Testis (tissue), 3 donors: ENCODE results near the gene CYP4V2. TPM values are rescaled to one million over a fixed set of nuclear protein-coding genes. Genes with fewer than 3 reads are reported as not detected.

Source experiments
- DNase-seq: peaks from one replicate; pipeline ENCODE4 v3.0.0-alpha.2; 2019
- H3K27ac ChIP-seq, 2 donors: fragments of 200-600 bp; sonication (generic); one replicate each; pipeline ENCODE4 v1.5.1; 2019
- H3K27me3 ChIP-seq: fragments of 200-600 bp; sonication (generic); one replicate; pipeline ENCODE4 v1.5.1; 2019
- H3K36me3 ChIP-seq: fragments of 200-600 bp; sonication (generic); one replicate; pipeline ENCODE4 v1.5.1; 2017; ENCODE audit warnings: low read depth; ENCODE audit errors: missing control alignments
- H3K4me1 ChIP-seq: fragments of 200-600 bp; sonication (generic); one replicate; pipeline ENCODE4 v1.5.1; 2019
- H3K4me3 ChIP-seq, 2 donors: fragments of 200-600 bp; sonication (generic); one replicate each; pipeline ENCODE4 v1.5.1; 2017 to 2019
- H3K9me3 ChIP-seq: fragments of 200-600 bp; sonication (generic); one replicate; pipeline ENCODE4 v1.5.1; 2017
- POLR2A ChIP-seq: fragments of 450-650 bp; IDR thresholded peaks from one replicate; pipeline ENCODE4 v1.6.1; 2017; ENCODE audit warnings: antibody characterized with exemption, mild to moderate bottlenecking, moderate library complexity
- WGBS, 2 donors: methylation state at CpG; one replicate each; pipeline ENCODE4 v1.1.5; 2018; 5-methylcytosine and 5-hydroxymethylcytosine counted together
- intact Hi-C: fragments of 100-400 bp; cut with DNase I; formaldehyde crosslinking; loops from one replicate; pipeline ENCODE4 v1.15.1; 2023; ENCODE audit warnings: low total_unique reads
- polyA plus RNA-seq: library from polyadenylated mRNA; stranded (reverse); fragments of 350-450 nt; fragmentation: Illumina TruSeq; extraction: RNeasy Lipid Tissue Mini Kit (QIAGEN cat#74804); gene quantifications from one replicate; pipeline ENCODE4 v1.2.3, GENCODE V29; 2014; ENCODE audit warnings: low read depth, low replicate concordance; ENCODE audit not compliant: insufficient read depth
- total RNA-seq, 2 donors: library from RNA; depleted of rRNA; stranded (reverse); fragments of >200 nt; gene quantifications; one replicate each; pipeline ENCODE4 v1.2.3, GENCODE V29; 2016
- TF ChIP-seq, protein P1 (sequence below), 3 experiments: fragments of 450-650 bp in 2 of 3; fragments of 200-600 bp in 1 of 3; sonication (generic) in 1 of 3; IDR thresholded peaks; one replicate each; pipeline ENCODE4 v1.5.1; 2016 to 2019; ENCODE audit warnings: antibody characterized with exemption in 3 of 3, mild to moderate bottlenecking in 2 of 3, moderate library complexity in 1 of 3

CYP4V2 gene
- total and polyA plus RNA-seq, 3 donors from 2014 or later, result 11.4 to 50.5 (median 34.9) TPM

DNA sequence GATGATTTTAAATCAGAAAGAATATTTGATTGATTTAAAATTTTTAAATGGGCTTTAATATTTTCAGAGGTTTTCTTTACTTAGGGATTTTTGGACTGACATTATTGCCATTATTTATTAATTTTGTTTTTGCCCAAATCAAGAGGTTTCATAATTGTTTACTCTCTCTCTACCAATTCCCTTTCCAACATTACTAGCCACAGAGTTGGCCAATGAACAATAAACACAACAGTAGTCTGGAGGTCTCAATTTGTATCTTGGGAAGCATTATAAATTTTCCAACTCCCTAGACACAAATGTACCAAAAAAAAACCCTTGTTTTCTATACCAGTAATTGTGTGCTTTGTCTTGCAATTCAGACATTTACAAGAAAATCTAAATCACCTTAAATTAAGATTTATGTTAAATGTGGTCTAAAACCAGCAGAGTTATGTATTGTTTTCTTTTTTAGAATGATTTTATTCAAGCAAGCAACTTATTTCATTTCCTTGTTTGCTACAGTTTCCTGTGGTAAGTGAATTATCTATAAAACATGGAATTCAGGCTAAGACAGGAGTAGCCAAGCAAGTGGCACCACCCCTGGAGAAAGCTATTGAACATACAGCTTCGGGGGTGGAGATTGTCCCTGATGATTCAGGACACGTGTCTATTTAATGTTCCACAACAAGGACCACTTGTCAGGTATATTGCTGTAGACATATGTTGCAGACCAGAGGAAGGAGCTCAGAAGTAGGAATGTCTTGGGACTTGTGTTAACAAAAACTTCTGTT is 36.6 kb downstream of the CYP4V2 start:
- Histone ChIP-seq H3K36me3 (no peaks in the 10 kb centered on the region), H3K4me3 (no peak overlapping the region), H3K27me3 (no peaks in the 10 kb centered on the region), H3K9me3 (no peaks in the 10 kb centered on the region), H3K27ac (no peak overlapping the region), H3K4me1 (no peaks in the 10 kb centered on the region)
- WGBS, 2 donors, result 19 to 43% methylated on average over 2 of the region's 2 CpGs
- DNase-seq, result no peak
- TF ChIP-seq, protein P1, sequence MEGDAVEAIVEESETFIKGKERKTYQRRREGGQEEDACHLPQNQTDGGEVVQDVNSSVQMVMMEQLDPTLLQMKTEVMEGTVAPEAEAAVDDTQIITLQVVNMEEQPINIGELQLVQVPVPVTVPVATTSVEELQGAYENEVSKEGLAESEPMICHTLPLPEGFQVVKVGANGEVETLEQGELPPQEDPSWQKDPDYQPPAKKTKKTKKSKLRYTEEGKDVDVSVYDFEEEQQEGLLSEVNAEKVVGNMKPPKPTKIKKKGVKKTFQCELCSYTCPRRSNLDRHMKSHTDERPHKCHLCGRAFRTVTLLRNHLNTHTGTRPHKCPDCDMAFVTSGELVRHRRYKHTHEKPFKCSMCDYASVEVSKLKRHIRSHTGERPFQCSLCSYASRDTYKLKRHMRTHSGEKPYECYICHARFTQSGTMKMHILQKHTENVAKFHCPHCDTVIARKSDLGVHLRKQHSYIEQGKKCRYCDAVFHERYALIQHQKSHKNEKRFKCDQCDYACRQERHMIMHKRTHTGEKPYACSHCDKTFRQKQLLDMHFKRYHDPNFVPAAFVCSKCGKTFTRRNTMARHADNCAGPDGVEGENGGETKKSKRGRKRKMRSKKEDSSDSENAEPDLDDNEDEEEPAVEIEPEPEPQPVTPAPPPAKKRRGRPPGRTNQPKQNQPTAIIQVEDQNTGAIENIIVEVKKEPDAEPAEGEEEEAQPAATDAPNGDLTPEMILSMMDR (IDR thresholded peaks at IDR 0.05), result no peak
- no peak for TF ChIP-seq POLR2A
- intact Hi-C loops, result no loop called here

DNA sequence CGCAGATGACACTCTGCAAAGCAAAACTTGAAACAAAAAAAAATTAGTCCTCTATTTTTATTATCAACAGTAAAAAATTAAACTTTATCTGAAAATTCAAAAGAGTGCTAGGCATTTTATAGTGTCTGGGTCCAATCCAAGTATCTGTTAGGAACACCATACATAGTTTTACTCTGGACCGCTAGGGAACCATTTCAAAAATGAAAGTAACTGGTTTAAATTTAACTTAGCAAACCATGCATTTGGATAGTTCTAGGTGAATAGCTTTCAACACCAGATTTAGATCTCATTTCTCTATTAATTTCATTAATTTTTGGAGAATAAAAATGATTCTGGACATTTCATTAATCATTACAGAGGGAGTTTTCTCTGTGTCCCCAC is 37.1 kb downstream of the CYP4V2 start:
- DNase-seq, result no peak
- Histone ChIP-seq H3K27me3 (no peaks in the 10 kb centered on the region), H3K9me3 (no peaks in the 10 kb centered on the region), H3K4me3 (no peak overlapping the region), H3K4me1 (no peaks in the 10 kb centered on the region), H3K36me3 (no peaks in the 10 kb centered on the region), H3K27ac (no peak overlapping the region)
- intact Hi-C loops, result no loop called here
- TF ChIP-seq POLR2A, result no peak
- TF ChIP-seq, protein P1 (IDR thresholded peaks at IDR 0.05), result no peak
- WGBS, 2 donors, result 65 to 72% methylated on average over 2 of the region's 2 CpGs

DNA sequence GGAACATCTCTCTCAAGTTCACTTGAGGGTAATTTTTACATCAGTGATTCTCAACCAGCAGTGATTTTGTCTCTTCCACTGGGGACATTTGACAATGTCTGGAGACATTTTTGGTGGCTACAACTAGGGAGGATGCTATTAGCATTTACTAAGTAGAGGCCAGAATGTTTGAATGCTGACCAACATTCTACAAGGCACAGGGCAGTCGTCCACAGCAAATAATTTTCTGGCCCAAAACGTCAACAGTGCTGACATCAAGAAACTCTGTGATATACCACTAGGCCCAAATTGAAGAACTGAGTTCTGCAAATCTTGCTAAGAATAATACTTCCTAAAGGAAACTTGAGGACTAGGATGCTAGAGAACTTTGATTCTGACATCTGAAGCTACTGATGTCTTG is 43.0 kb downstream of the CYP4V2 start:
- TF ChIP-seq, protein P1 (IDR thresholded peaks at IDR 0.05), result no peak
- no peak for TF ChIP-seq POLR2A
- Histone ChIP-seq H3K36me3 (no peaks in the 10 kb centered on the region), H3K9me3 (no peaks in the 10 kb centered on the region), H3K27ac (no peak overlapping the region), H3K4me3 (no peak overlapping the region), H3K4me1 (no peaks in the 10 kb centered on the region), H3K27me3 (no peaks in the 10 kb centered on the region)
- intact Hi-C loops, result no loop called here
- no peak for DNase-seq
- 44 to 61% methylated on average over 2 of the region's 2 CpGs for WGBS, 2 donors

DNA sequence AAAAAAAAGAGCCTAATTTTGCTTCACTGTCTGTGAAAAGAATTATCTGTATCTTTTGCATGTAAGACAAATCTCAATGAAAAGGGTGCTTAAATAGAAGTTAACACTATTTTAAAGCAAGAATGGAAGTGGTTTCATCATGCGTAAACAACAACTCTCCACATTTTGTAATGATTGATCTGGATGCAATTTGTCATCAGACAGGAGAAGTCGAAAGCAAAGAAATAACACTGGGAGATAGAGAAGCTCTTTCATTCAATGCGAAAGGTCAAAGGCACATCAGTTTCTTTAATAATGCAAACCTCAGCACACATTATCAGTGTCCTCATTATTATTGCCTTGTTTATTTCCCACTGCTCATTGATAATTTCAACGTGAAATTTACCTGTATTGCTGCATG is 44.8 kb downstream of the CYP4V2 start:
- Histone ChIP-seq H3K27me3 (no peaks in the 10 kb centered on the region), H3K9me3 (no peaks in the 10 kb centered on the region), H3K4me3 (no peak overlapping the region), H3K4me1 (no peaks in the 10 kb centered on the region), H3K27ac (no peak overlapping the region), H3K36me3 (no peaks in the 10 kb centered on the region)
- intact Hi-C loops, result no loop called here
- WGBS, 2 donors, result 74 to 85% methylated on average over 4 of the region's 4 CpGs
- no peak for DNase-seq
- TF ChIP-seq POLR2A, result no peak
- TF ChIP-seq, protein P1 (IDR thresholded peaks at IDR 0.05), result no peak

DNA sequence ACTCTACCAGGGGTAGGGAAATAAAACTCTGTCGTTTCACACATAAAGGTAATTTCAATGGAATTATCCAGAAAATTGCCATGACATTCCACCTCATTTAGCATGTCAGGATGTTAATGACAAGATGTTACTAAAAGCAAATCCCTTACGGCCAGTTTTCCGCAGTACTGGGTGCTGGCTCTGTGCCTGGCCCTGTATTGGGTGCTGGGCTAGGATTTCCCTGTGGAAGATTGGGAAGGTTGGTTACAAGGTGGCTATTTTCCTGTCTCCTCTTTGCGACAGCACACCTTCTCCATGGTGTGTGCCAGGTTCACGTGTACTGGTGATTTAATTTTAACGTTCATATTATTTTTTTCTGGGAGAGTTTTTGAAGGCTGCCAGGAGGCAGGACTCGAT is 49.1 kb downstream of the CYP4V2 start:
- Histone ChIP-seq H3K27me3 (no peaks in the 10 kb centered on the region), H3K4me1 (no peaks in the 10 kb centered on the region), H3K36me3 (no peaks in the 10 kb centered on the region), H3K9me3 (no peaks in the 10 kb centered on the region), H3K4me3 (no peak overlapping the region), H3K27ac (no peak overlapping the region)
- WGBS, 2 donors, result 91 to 93% methylated on average over 7 of the region's 7 CpGs
- DNase-seq, result no peak
- intact Hi-C loops, result no loop called here
- TF ChIP-seq, protein P1 (IDR thresholded peaks at IDR 0.05), result no peak
- TF ChIP-seq POLR2A, result no peak
